ENCODE data around the gene SLC12A8.

Gene SLC12A8

GRCh38 chr3:125203731-125204130 is 8.8 kb downstream of the SLC12A8 start:
- TF ChIP-seq CTCF (IDR thresholded peaks at IDR 0.05; ENCODE audit: control extremely low read depth, extremely low read depth, low read depth, missing control alignments), result no peak
- ChIA-PET CTCF (interaction anchor here (1.8 kb wide), 1 partner anchor 9 kb away, joined by 4 read pairs; no protein-coding TSS in a partner anchor), POLR2A (no interaction called here)
- DNase-seq (ENCODE audit: extremely low spot score), result no peak

- peak; percentile 58 for DNase-seq (ENCODE audit: extremely low spot score)
- peak; percentile 21 for TF ChIP-seq CTCF (IDR thresholded peaks at IDR 0.05; ENCODE audit: control extremely low read depth, extremely low read depth, low read depth, missing control alignments)
- POLR2A ChIA-PET, result no interaction called here
- CTCF ChIA-PET, result interaction anchor here (0.8 to 2.2 kb wide), 12 partner anchors 10 to 275 kb away, joined by 3 to 10 read pairs (median 4); partner anchors contain the start of gene SLC12A8
These were observed 10.4 kb downstream of the SLC12A8 start for GRCh38 chr3:125202197-125202596.

- POLR2A ChIA-PET, result no interaction called here
- TF ChIP-seq CTCF (IDR thresholded peaks at IDR 0.05; ENCODE audit: control extremely low read depth, extremely low read depth, low read depth, missing control alignments), result no peak
- DNase-seq (ENCODE audit: extremely low spot score), result peak; percentile 71
- CTCF ChIA-PET, result interaction anchor here (1.2 to 2.2 kb wide), 2 partner anchors 11 to 12 kb away, joined by 3 to 10 read pairs; partner anchors contain the start of gene SLC12A8
These were observed 11.8 kb downstream of the SLC12A8 start for GRCh38 chr3:125200731-125201139.

GRCh38 chr3:125194849-125195601 is 17.5 kb downstream of the SLC12A8 start:
- ChIA-PET POLR2A (no interaction called here), CTCF (interaction anchor here (0.8 to 2.6 kb wide), 8 partner anchors 9 to 391 kb away, joined by 3 to 10 read pairs (median 4); no protein-coding TSS in a partner anchor)
- DNase-seq (ENCODE audit: extremely low spot score), result no peak
- no peak for TF ChIP-seq CTCF (IDR thresholded peaks at IDR 0.05; ENCODE audit: control extremely low read depth, extremely low read depth, low read depth, missing control alignments)

GRCh38 chr3:125194061-125194848 is 18.3 kb downstream of the SLC12A8 start:
- TF ChIP-seq CTCF (IDR thresholded peaks at IDR 0.05; ENCODE audit: control extremely low read depth, extremely low read depth, low read depth, missing control alignments), result no peak
- no peak for DNase-seq (ENCODE audit: extremely low spot score)
- ChIA-PET POLR2A (no interaction called here), CTCF (interaction anchor here (1.2 to 2.6 kb wide), 6 partner anchors 10 to 392 kb away, joined by 3 to 10 read pairs (median 4); no protein-coding TSS in a partner anchor)
